OCI-M1 (cell line): ENCODE results near the gene HOXD11.
A peak's percentile ranks its signal among the peaks of the same experiment; 100 is the strongest.

Experiments used
- DNase-seq: peaks from one replicate; lab custom pipeline; 2025; lab: John Stamatoyannopoulos, UW

The HOXD11 gene

DNA sequence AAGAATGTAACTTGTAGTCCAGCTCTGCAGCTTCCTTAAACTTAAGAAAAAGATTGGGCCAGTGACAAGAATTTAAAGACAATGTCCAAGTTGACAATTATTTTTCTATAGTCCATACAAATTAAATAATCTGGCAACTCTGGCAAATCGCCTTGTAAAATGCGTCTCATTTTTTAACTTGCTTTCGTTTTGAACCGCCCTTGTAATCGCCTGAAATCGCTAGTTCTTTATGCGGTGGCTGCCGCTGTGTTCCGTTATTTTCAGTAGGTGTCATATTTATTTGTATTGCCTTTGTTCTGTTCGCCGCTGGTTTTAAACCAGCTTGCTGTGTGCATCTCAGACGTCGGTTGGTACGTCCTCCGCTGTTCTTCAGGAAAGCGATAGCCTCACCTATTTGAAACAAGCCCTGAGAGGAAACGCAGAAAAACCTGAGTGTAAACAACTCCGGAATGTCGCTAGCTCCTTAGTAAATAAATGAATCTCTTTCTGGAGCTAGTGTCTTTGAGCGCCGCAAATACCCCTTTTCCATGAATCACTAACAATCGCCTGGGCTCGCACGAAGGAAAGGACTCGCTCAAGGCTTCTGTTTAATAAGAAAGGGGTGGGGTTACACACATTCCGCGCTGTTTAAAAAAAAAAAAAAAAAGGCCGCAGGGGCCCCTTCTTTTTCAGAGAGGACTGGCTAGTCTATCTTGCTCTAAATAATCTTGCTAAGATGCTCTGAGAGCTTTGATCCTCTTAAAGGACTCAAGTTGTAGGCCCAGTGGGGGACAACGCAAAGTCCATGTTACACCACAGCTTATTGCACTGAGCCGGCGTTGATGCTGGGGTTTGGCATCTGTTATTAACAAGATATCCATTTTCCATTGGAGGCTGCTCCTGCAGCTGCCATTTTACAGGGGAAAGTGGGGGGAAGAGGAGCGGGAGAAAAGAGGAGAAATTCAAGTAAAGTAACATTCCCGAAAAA lies 25.4 kb downstream of the HOXD11 start:
- DNase-seq = peak; percentile 68

DNA sequence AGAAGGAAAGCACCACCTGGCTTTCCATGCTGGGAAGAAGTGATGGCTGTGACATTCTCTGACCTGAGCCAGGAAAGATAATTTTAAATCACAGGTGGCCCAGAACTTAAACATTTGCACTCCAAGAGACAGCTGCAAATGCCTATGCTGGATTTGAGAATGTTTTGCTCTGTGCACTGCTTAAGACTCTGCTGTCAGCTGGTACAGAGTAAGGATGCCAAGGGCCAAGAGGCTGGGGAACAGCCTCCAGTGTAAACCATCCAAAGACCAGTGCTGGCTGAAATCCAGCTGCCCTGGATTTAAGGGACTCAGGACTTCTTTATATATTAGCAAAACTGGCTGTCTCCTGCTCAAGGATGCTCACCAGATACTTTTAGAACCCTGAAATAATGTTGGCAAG lies 26.3 kb downstream of the HOXD11 start:
- DNase-seq = no peak

DNA sequence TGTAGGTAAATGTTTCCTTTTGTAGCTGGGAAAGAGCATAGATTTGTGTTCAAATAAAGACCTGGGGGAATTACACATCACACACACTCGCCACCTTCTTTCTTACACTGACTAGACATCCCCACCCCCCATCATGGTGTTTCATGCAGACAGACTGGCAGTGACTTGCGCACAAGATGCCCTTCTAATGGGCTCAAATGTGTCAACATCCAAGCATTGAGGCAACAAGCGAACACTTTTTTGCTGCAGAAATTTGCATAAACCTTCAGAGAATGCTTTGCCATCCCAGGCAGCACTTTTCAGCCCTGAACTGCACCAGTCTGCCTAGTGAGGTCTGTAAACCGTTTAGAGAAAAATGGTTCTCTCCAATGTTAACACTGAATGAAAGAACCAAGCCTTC lies 27.0 kb downstream of the HOXD11 start:
- no peak for DNase-seq

DNA sequence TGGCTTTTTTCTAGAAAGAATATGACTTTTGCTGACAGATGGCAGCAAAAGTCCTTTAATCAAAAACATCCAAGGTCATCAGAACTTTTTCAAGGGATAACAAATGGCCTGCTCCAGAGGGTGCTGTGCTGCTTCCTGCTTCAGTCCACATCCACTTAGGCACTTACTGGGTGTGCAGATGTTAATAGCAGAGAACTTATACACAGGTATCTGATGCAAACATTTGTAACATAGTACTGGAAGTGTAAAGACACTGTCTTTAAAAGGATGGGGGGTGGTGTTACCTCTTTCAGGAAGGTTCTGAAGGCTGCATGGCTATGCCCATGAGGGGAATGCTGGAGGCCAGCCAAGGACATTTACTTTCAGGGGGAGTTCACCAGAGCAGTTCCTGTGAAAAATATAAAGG lies 28.0 kb downstream of the HOXD11 start:
- DNase-seq = peak; percentile 57

DNA sequence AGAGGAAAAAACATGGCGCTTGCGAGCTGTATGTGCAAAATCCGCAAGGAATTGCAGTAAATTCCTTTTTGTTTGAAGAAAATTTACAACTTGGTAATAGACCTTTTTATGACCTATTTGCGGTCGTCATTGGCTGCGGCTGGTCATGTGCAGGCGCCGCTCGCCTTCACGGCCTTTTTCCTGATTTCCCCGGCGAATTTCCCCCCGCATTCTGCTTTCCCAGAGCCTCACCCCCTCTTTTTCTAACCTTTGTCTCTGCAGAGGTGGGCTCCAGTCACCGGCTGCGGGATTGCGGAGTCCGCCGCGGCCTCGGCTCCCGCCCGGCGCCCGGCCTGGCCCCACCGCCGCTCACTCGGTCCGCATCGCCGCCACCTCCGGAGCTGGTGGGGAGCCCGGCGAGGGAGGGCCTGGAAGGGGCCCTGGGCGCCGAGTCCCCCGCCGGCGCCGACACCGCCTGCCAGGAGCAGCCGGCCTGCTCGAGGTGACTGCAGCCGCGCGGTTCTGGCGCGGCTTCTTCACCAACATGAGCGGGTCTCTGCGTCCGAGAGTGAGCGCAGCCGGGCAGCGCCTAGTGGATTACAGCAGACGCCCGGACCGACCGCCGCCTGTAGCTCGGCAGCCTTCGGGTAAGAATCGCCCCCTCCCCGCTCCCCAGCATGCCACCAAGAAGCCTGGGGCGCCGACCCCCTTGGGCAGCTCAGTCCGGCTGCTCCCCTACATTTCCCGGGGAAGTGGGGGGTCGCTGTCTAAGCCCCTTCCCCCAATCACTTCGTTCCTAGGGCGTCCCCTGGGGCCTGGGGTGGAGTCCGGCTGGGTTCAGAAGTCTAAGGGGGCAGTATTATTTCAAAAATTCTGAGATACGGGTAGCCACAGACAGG lies 29.5 kb downstream of the HOXD11 start:
- peak; percentile 25 for DNase-seq

DNA sequence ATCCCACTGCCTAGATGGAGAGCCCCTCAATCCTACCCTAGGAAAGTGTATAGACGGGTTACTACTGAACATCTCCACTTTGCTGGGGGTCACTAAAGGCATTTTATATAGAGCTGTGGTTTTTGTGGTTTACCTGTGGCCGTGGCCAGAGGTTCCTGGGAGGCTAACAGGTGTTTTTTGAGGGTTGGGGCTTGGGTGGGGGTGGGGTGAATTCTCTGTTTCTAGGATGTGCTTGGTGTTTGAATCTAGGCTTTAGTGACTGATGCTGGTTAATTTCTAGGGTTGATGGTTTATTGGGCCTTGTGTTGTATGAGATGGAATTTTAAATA lies 30.1 kb downstream of the HOXD11 start:
- DNase-seq = no peak

DNA sequence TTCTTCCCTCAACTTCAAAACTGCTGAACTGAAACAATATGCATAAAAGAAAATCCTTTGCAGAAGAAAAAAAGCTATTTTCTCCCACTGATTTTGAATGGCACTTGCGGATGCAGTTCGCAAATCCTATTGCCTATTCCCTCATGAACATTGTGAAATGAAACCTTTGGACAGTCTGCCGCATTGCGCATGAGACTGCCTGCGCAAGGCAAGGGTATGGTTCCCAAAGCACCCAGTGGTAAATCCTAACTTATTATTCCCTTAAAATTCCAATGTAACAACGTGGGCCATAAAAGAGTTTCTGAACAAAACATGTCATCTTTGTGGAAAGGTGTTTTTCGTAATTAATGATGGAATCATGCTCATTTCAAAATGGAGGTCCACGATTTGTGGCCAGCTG lies 30.8 kb downstream of the HOXD11 start:
- no peak for DNase-seq

DNA sequence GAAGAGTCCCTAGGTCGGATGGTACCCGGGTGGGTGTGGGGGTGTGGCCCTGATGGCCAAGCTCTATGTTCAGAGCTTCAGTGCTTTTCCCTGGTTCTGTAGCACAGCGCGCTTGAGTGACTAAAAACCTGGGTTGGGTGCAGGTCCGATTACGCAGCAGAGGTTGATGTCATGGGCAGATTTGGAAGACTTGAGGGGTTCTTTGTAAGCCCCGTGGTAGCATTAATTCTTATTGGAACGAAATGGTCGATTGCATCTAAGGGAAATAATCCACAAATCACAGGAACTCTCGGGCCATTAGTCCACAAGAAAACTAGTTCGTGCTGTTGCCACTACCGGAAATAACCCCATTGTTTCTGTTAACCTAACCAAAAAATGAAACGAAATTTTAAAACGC lies 31.4 kb downstream of the HOXD11 start:
- no peak for DNase-seq

DNA sequence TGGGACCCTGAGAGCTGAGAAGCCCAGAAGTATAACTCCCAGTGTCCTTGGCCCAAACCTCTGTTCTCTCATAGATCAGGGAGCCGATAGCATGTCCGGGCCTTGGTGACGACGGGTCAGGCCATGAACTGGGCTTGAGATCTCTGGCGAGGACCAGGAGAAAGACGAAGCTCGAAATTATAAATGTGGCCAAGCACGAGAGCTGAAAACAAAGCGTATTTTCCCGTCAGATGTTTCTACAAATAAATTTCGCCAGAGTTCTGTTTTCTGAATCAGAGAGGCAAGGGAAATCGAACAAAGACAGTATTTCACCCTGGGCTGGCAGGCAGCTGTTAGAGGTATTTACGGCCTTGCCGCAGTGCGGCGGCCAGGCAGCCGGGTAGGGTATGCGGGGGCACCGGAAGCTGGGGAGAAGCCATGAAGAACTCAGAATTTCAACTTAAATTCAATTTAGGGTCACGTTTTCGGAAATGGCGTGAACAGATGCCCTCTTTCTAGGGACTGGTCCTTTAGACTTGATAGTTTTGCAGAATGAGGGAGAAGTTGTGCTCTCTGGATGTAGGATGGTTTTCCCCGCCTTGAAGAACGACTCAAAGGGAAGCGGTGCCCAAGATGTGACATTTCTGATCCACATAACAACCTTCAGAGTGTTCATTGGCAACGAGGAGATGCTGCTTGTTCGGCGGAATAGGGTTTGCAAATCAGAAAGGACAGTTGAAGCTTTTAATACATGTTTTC lies 32.0 kb downstream of the HOXD11 start:
- no peak for DNase-seq

DNA sequence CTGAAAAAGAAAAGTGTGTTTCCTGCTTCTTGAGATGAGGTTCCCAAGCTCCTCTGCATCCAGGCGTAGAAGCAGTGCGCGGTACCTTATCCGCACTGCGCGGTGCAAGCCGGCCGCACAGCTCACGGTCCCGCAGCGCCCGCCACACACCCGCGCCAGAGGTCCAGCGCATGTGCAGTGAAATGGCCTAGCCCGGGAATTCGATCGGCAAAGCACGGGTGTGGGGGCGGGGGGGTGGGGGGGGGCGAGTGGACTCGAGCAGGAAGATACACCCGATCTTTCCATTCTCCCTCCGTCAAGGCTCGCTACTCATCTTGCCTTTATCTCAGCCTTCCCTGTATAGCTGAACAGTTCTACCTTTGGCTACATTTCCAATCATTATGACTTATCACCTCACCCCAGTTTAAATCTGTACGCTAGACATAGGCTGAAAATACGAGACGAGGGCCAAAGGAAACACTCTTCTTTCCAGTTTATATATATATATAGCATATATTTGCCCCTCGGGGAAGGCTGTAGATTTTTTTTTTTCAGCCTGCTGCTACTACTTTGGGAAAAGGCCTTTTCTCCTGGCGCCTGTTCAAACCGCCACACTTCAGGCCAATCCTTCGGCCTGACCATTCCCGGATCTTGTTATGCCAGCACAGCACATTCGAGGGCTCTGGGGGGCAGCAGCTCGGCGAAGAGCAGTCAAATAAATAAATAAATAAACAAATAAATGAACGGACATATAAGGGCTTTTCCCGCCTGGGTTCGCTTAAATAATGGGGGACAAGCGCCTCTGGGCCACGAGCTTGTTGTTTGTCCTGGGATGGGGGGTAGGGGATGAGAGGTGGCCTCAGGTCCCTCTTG lies 32.8 kb downstream of the HOXD11 start:
- DNase-seq = no peak

DNA sequence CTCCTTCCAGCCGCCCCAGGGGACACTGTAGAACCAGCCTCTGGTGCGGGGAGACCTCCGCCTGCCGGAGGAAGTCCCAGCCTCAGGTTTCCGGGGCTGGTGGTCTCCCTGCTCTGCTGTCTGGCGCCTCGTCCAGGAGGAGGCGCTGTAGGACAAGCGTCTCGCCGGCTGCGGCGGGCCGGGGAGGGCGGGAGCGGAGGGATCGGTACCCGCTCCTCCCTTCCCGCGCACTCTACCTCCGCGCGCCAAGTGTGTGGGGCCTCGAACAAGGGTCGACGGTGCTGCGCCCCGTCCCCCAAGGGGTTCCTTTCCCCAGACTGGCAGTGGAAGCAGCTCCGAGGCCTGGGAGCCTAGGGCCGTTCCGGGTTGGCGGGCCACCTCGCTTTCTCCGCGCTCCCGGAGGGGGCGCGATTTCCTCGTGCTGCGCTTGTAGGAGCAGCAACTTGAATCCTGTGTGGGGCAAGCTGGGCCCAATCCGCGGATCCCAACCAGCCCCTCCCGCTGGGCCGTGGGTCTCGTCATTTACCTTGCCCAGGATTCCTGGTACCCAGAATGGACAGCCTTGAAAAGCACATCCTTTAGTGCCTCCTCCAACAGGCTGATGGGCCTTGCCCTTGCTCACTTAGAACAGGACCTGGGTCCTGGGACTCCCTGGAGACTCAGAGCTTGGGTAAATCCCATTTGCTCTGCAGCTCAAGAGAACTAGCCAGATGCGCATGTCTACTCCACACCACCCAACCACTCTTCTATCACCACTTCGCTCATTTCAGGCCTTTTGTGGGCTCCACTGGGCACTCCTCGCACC lies 33.6 kb downstream of the HOXD11 start:
- peak; percentile 93 for DNase-seq

DNA sequence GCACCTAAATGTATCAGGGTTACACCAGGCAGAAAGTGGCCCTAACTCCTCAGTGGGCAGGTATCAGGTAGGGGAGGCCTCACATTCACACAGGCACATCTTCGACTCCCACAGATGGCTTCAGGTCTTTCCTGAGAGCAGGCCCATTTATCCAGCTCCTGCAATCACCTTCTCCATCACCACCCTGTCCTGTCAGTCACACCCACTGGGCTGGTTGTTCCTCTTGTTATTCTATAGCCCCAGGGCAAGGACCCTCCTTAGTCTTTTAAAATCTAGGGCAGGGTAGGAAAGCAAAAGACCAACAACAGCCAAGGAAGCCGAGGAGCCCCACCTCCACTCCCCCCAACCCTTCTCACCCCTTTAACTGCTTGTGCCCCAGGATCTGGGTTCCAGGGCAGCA lies 35.2 kb downstream of the HOXD11 start:
- DNase-seq = no peak

DNA sequence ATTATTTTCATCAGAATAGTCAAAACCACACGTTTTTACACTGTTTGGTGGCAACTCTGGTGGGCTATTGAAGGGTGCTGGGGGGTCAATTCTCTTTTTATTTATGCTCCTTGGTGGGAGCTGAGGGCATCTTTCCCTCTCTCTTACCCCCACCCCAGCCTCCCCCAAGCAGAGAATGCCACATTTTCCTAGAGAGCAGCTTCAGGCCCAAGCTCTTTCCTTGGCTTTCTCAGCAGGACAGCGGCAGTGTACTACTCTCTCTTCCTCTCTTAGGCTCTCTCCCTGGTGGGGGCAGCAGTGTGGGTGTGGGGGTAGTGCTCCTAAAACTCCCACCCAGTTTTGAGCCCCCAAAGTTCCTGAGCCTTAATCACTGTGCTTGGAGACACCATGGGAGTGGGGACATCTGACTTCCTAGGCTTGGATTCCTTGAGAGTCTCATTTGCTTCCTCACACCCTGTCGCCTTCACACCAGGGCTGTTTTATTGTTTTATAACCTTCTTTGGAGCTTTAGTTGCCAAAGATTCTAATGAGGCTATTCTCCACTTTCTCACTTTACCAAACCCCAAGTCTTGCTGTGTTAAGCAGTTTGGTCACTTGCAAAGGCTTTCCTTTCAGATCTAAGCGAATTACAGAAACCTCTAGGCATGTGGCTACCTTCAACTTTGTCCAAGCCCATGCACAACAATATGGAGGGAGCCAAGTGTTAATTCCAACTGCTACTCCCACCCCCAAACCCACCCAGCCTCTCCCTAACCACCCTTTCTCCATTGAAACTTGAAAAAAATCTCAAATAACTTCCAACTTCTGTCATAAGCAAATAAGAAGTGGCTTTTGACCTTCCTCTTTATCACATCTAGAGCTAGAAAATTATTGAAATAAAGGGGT lies 38.2 kb downstream of the HOXD11 start:
- no peak for DNase-seq

DNA sequence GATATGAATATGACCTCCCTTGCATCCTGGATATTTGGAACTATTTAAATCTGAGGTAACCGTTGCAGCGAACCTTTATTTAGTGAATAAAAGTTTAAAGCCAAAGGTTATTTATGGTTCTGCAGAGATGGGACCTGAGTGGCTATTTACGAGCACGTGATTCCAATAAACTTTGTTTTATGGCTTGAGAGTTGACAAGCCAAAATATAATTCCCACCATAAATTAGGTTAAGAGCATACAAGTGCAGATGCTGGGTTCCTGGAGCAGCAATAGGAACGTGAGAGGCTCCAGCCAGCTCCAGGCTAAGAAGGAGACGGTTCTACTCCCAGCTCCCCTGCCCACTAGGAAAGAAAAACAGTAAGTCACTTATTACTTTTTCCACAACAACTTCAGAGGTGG lies 39.0 kb downstream of the HOXD11 start:
- no peak for DNase-seq

DNA sequence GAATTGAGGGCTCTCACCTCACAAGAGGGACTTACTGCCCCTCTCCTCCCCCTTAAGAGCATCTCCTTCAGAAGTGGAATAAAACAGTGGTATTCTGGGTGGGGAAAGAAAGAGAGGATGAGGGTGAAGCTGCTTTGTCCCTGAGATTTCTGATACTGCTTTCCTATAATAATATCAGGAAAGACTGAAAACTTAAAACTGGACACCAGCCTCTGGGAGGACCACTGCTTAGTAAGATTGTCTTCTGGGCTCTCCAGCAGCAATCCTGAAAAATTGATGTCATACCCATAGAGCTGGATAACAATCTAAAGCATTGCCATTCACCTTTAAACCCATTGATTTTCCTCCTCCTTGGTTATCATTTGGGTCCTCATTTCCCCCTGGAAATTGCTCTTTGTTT lies 39.6 kb downstream of the HOXD11 start:
- DNase-seq = no peak

DNA sequence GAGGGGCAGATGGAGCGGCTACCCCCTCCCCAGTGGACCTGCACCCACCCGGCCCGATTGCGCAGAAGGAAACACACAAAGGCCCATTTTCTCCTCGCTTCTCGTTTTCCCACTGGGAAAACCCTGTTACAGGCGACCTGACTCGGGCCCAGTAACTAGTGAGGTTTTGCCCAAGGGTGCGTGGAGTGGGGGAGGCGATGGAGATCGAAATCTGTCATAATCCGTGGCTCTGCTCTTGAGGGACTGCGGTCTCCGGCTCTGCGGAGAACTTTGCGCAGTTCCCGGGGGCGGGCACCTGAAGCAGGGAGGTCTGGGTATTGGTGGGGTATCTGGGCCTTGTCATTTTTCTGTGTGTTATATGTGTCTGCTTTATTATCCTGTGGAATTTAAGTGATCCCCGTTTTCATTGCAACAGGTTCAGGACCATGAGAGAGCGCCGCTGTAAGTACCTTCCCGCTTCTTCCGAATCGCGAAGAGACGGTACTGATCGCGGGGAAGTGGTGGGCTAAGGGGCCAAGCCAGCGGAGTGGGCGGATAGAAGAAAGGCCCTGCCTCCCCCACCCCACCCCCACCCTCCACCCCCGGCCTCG lies 40.2 kb downstream of the HOXD11 start:
- no peak for DNase-seq

DNA sequence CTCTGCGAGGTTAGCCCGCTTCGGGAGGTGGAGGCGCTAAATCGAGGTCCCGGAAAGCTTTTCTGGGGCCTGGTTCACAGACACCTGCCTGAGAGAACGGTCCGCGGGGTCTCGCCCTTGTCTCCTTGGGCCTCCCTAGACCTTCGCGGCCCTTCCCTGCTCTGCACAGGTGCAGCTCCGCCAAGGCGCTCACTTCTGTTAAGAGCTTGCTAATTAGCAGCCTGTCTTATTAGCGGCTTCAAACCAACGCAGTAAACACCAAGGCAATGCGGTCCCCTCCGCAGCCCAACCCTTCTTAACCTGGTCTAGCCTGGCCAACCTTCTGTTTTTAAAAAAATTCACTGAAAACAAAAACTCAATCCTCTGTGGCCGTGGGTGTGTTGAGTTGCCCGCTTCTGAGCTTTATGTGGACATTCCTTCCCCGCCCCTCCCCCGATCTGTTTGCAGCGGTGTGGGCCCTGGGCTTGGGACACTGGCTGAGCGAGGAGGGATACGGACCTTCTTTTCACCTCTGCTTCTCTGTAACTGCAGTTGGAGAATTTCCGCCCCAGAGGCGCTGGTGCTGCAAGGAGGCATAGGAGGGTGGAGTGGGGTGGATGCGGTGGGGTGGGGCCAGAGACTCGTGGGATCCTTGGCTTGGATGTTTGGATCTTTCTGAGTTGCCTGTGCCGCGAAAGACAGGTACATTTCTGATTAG lies 40.9 kb downstream of the HOXD11 start:
- no peak for DNase-seq

DNA sequence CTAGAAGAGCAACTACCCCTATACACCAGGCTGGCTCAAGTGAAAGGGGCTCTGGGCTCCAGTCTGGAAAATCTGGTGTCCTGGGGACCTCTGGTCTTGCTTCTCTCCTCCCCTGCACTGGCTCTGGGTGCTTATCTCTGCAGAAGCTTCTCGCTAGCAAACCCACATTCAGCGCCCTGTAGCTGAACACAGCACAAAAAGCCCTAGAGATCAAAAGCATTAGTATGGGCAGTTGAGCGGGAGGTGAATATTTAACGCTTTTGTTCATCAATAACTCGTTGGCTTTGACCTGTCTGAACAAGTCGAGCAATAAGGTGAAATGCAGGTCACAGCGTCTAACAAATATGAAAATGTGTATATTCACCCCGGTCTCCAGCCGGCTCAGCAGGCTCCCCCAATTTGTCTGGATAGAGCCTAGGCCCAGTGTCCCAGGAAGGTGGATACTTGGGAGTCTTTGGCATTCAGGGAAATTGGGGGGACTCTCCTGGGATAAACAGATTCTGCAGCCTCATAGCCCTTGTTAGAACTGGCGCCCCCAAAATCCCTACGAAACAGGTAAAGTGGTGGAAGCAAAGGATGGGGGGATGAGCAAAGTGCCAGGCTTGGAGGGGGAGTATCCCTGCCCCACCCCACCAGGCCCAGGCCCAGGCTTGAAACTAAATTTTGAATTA lies 41.8 kb downstream of the HOXD11 start:
- no peak for DNase-seq
